NCI-H2107 (cell line): ENCODE results near the gene MDP1.
A peak's percentile ranks its signal among the peaks of the same experiment; 100 is the strongest.

ENCODE experiments used
- DNase-seq: peaks from one replicate; lab custom pipeline; 2025; lab: John Stamatoyannopoulos, UW

MDP1 gene

DNA sequence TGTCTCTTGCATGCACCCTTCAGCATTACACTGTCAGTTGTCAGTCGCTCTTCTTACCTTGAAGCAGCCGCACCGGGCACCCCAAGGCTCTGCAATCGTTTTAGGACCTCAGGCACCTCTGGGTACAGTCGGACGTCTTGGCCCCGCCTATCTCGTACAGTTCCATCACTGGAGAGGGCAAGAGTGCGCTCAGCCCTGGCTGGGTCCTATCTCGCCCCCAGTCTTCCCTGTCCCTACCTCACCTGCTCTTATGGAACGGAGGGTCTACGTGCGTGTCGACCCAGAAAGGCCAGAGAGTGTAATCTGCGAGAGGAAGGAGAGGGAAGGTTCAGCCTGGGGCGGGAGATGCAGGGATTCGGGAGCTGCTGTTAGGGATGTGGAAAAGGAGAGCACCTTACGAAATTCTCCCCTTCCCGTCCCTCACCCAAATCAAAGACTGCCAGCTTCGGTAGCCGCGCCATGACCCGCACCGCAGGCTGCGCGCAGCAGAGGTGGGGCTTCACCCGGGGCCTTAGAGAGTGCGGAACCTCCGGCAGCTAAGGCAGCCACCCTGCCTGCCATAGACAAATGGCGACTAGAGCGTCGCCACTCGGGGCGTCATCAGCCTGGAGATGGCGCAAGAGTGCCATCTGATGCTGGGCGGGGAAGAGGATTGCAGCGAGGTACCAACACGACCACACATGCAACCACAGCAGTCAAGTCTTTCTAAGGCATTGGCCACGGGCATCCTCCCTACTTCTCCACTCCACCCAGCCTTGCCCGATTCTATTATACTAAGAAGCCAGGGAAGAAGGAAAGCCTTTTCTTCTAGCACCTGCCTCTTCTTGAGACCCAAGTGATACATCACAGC, at the start of gene MDP1:
TSS of gene MDP1 (minus strand) at position 572 of the 850 bp plus-strand sequence. CDS start at position 461, 111 bp downstream.
- peak; percentile 89 for DNase-seq

DNA sequence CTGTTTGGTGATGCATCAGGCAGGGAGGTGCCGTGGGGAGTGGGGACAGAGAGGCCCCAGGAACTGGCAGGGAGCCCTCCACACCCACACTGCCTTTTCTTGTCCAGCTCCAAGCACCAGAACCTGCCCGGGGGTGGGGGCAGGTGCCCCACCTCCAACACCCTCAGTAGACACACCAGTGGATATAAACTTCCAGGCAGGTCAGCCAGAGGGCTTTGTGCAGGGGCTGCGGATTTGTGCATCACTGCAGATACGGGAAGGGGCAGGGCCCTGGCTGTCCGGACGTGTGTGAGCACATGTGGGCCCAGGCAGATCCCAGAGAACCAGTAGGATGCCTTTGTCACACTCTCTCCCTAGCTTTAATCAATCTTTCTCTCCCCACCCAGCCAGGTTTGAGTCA, 48.4 kb upstream of the MDP1 start:
- no peak for DNase-seq

DNA sequence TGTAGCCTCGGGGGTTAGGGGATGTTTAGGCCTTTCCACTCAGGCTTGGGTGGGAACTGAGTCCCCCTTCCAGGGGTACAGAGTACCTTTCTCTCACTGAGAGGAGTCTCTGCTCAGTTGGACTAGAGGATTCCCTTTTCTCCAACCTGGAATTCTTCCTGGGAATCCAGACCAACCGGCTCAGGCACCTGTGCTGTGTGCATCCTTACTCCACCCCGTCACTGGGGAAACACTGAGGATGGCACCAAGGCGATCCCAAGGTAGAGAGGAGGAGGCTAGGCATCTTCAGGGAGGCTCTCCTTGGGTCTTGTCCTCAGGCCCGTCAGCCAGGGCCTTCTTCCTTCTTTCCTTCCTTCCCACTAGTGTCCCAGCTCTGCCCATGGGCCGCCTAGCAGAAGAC, 48.0 kb upstream of the MDP1 start:
- no peak for DNase-seq

DNA sequence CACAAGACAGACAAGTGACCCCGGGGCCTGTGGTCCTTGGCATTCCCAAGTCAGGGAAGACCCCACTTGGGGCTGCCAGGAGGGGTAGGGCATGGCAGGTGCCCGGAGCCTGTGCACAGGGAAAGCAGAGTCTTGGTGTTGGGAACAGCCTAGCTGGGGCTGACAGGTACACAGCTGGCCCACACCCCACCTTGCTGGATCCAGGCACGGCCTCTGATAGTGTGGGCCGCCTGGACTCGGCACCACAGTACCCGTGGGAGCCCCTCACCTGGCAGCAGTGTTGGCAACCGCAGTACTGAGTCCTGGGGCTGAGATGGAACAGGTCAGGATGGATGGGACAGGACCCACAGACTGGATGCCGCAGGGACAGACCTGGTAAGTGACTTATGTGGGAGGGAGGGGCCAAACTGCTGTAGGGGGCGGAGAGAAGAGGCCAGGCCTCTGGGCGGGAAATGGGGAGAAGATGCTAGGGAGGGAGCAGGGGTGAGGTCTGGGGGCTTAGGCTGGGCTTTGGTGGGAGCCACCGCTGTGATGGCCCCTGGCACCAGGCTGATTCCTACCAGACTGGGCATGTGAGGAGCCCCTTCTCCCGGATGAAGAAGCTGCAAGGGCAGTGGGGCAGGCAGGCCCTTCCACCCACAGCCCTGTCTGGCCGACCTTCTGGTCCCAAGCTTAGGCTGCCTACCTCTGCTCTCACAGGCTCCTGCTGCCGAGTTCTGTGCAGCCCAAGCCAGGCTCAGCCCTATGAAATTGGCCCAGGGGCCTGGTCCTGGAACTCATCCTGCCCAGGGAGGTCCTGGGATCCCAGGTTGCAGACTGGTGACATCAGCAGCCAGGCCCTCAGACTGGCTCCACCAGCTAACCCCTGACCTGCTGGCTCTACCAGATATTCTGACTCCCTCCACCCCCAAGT, 47.2 kb upstream of the MDP1 start, which contains the start of gene TGM1:
TSS of gene TGM1 (minus strand) at position 357 of the 913 bp plus-strand sequence. CDS start 825 bp downstream, outside the sequence.
- no peak for DNase-seq

DNA sequence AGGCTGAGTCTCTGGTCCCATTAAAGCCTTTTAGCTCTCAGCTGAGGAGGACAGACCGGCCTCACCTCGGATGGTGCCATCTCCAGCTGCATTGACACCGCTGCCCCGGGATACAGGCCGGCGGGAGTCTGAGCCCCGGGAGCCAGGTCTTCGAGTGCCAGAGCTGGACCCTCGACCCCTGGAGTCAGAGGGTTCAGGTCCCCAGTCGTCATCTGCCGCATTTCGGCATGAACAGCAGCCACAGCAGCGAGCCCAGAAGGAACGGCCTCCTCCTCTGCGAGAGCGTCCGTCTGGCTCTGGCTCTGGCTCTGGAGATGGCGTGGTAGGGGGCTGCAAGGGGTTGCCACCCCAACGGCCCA, 46.1 kb upstream of the MDP1 start:
- DNase-seq, result no peak

DNA sequence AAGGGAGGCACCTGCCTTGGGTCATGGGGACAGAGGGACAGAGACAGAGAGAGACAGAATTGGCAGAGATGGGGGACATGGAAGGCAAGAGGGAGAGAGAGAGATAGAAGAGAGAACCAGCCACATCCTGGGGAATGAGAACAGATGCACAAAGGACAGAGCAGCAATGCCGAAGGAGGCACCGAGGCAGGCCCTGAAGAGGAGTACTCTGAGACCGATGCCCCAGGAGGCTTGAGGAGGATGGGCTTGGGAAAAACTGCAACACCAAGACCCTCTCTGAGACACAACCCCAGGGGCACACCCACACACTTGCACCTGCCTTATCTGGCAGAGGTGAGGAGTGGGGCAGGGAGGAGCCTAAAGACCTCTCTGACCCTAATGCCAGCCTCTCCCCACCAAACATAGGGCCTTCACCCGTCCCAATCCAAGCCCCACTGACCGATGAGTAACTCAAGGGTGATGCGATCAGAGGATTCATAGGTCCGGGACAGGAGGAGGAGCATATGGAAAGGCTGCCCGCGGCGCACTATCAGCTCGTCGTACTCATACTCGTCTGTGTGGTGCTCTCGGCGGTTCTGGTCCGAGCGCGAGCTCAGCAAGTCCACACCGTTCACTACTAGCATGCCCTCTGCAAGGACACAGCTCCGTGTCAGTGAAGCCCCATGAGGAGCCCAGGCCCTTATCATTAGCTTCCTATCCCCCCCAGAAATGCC, 45.5 kb upstream of the MDP1 start:
- no peak for DNase-seq

DNA sequence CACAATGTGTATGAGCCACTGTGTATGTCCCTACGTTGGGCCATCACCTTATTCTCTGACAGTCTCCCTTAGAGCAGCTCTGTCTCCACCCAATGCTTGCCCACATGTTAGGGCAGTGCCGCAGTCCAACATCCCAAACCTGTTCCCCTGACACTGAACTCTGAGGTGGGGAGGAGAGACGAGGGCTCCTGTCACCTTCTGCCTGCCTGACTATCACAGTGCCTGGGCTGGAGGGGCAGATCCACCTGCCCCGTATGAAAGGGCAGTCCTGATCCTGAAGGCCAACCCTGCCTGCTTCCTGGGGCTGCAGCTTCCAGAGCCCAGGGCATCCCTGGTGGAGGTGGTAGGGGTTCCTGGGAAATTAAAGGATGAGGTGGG, 44.9 kb upstream of the MDP1 start:
- DNase-seq, result no peak

- DNase-seq, result no peak
Measured at GRCh38 chr14:24260026-24260779, 44.3 kb upstream of the MDP1 start.

- no peak for DNase-seq
Measured at GRCh38 chr14:24259282-24260025, 43.6 kb upstream of the MDP1 start.

GRCh38 chr14:24258548-24259265, 42.8 kb upstream of the MDP1 start:
- DNase-seq, result no peak

GRCh38 chr14:24258119-24258518, 42.3 kb upstream of the MDP1 start:
- DNase-seq, result no peak

DNA sequence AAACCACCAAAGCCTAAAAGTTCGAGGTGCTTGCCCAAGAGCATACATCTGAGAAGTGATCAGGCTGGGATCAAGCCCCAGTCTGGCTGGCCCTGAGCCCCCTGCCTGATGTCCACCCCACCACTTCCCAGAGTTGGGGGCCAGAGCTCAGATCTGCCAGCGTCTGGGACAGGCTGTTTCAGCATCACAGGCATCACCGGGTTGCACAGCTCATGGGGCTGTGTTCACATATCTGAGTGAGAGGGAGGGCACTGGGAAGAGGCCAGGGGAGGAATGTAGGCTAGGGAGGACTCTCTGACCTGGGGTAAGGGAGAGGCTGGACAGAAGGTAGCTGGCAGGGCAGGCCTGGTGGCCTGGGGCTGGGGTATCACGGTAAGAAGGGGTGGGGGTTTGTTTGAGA, 41.1 kb upstream of the MDP1 start:
- DNase-seq, result no peak

DNA sequence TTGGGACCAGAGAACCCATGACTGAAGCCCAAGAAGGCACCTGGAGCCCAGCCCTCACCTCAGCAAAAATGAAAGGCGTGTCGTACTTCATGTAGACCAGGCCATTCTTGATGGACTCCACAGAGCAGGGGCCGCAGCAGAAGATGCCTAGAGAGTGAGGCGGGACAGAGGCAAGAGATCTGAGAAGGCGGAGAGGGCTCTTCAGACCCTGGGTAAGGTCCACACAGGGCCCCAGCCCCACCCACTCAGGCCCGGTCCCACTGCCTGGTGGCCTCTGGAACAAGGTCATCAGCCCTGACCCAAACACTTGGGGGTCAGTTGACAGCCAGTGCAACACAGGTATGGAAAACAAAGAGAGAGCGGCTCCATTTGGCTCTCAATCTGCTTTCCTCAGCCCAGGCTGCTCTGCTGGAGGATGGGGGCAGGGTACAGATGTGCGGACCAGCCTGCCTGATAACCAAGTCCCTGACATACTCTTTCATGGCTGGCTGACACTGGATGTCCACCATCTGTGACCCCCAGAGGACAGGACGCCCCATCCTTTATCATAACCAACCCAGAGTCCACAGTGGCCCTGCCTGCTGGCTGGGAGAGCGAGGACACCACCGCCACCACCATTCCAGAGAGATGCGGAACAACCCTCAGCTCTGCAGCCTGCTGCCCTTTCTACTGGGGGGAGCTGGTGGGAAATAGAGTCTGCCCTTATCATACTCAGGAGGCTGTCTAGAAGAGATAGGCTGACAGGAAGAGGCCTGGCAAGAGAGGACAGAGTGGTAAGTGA, 40.3 kb upstream of the MDP1 start:
- DNase-seq, result no peak

DNA sequence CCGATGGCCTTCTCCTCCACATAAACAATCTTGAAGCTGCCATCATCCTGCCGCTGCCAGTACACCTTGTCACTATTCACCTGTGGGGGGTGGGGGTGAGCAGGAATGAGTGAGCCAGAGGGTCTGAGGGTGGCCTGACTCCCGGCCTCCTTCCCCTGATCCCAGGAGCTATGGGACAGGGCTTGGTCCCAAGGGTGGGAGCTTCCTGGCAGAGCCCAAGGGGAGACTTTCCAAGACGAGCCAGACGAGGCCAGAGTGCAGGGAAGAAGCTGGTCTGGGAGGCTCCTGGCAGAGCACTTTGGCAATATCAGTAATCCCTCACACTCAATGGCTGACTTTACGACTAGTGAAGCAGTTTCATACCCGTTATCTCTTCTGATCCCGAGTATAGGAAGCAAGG, 39.6 kb upstream of the MDP1 start:
- no peak for DNase-seq

- DNase-seq, result no peak
Measured at GRCh38 chr14:24254630-24255392, 38.9 kb upstream of the MDP1 start.

GRCh38 chr14:24253936-24254335, 38.1 kb upstream of the MDP1 start:
- no peak for DNase-seq

- DNase-seq, result no peak
Measured at GRCh38 chr14:24252289-24253124, 36.6 kb upstream of the MDP1 start.

DNA sequence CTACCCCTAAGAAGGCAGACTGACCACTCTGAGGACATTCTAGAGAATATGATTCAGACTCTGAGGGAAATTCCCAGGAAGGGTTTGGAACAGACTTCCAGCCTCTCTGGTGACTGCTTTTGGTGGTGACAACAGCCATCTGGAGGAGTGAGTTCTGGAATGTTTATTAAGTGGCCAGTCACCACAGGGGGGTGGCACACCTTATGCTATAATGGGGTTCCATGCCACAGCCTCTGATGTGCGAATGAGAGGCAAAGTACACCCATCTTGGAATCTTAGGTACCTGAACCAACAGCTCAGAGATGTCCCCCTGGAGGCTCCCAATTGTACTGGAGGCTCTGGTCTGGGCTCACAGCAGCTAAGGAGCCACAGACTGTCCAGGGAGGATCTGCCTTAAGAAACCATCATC, 36.0 kb upstream of the MDP1 start:
- DNase-seq, result no peak
